HG03469 (cell line): ENCODE results near the gene PACC1.
A peak's percentile ranks its signal among the peaks of the same experiment; 100 is the strongest.

Source experiments
- ATAC-seq: cut with Tn5 transposase; IDR thresholded peaks from one replicate; pipeline ENCODE4 v1.9.1; 2021; ENCODE audit warnings: mild to moderate bottlenecking, moderate library complexity, moderate number of reproducible peaks; ENCODE audit not compliant: unreplicated experiment

PACC1 gene

DNA sequence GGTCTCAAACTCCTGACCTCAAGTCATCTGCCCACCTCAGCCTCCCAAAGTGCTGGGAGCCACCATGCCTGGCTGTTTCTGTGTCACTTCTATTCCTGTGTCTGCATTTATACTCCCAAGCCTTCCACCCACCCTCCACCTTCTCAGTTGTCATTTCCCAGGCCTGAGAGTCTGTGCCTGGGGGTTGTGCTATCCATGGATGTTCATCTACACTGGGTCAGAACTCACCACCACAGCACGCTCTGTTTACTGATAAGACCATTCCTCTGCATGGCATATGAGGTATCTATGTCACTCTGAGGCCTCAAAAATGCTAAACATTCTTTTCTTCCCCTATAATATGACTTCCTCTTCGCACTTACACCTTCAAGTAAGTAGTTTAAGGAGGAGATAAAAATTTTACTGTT is 24.1 kb upstream of the PACC1 start:
- no peak for ATAC-seq

DNA sequence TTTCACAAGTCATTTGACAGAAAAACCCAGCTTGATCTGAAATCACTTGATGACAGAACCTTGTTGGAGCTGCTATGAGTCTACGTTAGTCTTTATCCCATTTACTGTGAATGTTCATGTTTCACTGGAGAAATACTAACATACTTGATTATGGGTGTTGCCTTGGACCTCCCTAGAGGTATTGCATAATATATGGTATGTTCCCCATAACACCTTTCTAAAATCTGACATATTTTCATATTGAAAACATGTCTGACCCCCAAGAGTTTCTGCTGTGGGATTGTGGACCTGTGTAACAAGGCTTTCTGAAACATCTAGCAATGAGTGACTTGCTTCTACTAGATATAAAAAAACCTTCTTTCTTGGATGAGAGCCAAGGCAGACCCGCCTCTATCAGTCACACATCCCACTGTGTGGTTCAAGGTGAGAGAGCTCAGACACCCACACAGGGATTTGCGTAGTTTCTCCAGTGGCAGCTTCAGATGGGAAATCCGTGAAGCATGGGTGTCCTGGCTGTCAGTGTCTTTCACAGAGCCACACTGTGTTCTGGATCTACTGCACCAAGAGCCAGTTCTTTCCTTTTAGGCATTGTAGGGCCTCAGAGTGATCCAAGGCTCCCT is 22.6 kb upstream of the PACC1 start:
- no peak for ATAC-seq

DNA sequence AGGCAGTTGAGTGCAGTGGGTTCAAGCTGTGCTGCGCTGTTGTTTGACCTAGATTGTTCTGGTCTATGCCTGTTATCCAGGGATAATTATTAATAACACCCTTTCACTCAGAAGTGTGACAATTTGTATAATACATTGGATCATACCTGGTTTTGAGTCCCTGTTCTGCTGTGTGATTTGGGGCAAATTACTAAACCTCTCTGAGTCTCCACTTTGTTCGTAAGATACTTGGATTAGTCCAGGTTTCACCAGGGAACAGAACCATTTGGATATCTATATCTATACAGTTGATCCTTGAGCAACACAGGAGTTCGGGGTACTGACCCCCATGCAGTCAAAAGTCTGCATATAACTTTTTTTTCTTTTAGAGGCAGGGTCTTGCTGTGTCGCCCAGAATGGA is 20.3 kb upstream of the PACC1 start:
- ATAC-seq, result no peak

DNA sequence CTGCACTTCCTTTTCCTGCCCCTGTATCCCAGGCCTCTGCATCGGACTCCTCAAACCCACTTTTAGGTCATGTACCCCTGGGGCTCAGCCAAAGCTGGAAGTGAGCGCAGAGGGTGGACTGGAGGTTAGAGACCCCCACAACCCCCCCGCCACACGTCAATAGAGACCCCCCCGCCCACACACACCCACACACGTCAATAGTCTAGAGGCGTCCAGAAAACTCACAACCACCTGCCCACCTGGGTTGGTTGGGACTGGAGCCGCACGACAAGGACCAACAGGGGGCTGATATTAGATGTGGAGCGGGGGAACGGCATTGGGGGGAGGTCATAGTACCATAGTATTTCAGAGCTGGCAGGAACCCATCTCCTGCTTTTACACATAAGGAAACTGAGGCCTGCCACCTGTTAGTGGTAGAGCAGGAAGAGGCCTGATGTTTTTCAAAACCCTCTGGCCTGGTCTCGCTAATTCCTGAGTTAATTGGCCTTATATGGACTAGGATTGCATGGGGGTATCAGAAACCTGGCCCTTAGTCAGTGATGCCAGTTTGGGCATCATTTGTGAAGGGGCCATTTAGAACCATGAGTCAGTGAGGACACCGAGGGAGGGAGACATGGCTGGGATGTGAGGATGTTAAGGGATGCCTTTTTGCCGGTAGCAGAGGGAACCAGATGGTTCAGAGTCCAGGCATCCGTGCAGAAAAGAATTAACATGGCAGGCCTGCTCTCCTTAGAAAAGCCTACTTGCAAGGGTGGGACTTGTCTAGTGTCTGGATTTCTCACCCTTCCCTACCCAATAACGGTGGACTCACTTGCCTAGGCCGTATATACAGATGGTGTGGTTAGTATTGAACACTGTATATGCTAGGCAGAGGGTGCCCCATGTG is 19.1 kb upstream of the PACC1 start:
- no peak for ATAC-seq

DNA sequence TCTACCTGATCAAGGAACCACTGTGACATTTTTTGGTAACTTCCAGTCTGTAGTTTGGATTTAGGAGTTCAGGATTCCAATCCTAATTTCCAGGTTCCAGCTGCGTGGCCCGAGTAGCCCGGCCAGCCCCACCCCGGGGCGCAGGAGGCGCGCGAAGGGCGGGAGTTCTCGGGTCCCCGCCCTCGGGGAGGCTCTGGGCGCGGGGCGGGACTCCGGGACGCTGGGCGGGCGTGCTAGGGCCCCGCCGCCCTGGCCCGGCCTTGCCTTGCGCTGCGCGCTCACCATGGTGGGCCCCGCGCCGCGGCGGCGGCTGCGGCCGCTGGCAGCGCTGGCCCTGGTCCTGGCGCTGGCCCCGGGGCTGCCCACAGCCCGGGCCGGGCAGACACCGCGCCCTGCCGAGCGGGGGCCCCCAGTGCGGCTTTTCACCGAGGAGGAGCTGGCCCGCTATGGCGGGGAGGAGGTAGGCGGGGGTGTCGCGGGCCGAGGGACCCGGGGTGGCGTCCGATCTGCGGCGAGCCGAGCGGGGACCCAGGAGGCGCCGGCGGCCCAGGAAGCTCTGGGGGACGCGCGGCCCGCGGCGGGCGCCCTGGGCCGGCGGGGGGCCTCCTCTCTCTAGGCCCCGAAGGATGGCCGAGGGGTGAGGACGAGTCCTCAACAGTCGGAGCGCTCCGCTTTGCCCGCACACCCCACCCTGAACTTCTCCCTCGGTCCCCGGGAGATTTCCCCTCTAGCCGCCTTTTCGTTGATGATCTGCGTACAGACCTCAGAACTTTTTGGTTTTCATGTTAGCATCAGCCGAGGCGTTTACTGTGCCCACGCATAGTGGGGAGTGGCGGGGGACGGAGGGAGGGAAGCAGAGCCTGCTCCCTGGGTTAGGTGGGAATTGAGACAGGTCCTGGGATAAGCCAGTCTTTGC is 18.2 kb upstream of the PACC1 start, which contains the start of gene NENF:
NENF (plus strand) TSS at position 260 of the 916 bp plus-strand sequence; CDS start at position 284, 24 bp downstream.
- ATAC-seq, result peak; percentile 97

DNA sequence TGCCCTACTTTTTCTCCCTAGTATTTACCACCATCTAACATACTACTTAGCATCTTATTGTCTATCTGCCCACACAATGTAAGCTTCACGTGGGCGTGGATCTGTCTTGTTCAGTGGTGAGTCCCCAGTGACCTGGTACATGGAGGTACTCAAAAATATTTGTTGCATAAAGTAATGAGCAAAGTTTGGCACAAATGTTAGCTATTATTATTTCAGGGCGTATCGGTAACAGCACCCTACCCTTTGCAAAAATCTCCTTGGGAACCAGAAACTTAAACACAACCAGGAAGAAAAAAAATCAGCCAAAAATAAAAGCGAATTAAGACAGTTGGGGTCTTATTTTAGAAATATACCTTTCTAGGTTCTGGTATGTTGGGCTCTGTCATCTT is 17.6 kb upstream of the PACC1 start:
- ATAC-seq, result no peak

DNA sequence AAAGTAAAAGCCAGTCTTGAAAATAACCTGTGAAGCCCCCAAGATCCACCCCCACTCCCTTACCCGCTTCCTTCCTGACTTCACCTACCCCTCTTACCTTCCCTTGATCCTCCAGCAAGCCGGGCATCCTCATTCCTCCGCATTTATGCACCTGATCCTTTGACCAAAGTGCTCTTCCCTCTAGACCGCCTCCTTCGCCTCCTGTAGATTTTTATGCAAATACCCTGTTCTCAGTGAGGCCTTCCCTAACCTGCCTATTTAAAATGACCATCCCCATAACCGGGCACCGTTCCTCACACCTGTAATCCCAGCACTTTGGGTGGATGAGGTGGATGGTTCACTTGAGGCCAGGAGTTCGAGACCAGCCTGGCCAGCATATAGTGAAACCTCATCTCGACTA is 17.0 kb upstream of the PACC1 start:
- ATAC-seq, result no peak

DNA sequence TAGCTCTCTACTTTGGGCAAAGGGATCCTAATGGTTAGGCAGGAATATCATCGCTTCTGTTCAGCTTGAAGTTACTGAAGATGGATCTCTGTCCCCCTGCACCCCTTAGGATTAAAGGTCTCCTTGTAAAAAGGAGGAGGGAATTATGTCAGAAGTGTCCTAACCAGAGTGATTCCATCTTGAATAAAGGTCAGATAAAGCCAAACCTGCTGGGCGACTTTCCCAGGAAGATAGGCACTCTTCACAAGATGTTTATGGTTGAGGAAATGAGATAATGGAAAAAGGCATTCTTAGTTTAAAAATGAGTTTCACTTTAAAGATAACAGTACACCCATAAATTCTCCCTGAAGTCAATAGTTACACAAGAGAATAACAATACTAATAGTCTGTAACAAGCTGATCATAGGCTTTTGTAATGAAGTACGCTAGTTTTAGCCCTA is 16.3 kb upstream of the PACC1 start:
- ATAC-seq, result no peak

DNA sequence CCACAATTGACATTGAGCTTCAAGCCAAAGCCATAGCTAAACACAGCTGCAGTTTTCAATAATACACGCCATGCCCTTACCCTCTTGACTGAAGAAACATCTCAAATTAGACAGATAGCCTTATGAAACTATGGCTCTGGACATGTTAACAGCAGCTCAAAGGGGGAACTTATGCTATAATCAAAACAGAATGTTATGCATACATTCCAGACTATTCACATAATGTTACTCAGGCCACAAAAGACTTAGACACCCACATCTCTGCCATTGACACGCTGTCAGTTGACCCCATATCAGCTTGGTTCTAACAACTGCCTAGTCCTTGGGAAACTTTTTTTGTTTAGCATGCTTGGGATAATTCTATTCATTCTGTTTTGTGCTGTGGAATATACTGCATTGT is 15.7 kb upstream of the PACC1 start:
- no peak for ATAC-seq

DNA sequence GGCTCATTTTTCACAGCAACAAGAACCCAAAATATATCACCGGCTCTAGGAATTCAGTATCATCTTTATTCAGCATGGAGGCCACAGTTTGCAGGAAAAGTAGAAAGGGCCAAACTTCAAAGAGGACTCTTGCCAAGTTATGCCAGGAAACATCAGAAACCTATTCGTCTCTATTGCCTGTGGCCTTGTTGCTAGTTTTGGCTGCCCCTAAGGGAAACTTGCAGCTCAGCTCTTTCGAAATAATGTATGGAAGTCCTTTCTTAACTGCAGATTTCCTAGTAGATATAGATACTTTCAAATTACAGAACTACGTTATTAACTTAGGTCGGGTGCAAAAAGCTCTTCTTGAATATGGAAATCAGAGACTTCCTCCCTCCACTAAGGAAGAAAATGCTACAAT is 13.8 kb upstream of the PACC1 start:
- no peak for ATAC-seq

DNA sequence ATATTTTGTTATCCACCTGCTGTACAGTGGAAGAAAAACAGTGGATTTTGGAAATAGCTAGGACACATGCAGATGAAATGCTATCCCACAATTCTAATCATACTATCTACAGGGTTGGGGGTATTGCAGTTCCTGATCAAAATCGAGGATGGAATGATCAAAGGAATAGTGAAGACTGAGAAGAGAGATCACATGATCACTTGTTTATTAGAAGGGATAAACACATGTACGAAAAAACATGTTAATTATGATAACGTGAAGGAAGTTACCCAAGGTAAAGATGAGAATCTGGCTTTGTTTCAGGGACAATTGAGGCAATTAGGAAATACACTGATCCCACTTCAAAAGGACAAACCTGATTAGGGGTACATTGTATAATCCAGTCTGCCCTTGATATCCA is 9.2 kb upstream of the PACC1 start:
- ATAC-seq, result no peak

DNA sequence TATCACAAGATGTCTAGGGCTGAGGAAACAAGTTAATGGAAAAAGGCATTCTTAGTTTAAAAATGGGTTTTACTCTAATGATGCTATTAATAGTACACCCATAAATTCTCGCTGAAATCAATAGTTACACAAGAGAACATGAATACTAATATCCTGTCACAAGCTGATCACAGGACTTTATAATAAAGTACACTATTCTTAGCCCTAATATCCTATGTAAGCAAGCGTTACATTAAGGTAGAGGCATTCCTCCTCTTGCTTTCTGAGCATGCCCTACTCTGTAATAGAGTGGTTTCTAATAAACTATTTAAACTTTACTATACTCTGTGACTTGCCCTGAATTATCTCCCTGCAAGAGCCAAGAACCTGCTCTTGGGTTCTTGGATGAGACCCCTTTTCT is 6.5 kb upstream of the PACC1 start:
- ATAC-seq, result no peak

DNA sequence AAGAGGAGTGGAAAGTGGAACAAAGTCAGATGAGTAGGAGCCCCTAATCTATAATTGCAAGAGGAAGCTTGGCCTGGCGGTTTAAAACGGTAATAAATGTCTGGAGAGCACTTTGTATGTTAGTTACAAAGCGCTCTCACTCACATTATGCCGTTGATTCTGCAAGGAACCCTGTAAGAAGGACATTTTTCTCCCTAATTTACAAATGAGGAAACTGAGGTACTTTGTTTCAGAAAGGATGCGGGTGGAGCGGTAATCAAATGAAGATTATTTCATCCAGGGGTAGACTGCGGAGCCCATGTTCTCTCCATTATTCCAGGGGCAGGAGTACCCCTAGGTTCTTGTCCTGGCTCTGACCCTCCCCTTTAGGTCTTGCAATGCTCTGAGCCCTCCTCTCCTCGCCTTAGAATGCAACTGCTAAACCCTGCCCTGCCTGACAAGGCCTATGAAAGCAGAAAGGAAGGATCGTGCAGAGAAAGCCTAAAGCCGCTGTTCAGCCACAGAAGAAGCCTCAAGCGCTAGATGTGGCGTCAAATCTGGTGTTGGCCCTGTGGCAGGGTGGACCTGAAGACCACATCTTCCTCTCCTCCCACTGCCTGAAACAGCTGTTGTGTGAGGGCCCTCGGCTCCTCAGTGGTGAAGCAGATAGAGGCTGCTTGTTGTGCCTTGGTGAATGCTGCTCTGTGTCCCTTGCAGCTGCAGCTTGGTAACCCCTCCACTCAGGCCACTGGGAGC is 588 bp upstream of the PACC1 start:
- ATAC-seq, result no peak

DNA sequence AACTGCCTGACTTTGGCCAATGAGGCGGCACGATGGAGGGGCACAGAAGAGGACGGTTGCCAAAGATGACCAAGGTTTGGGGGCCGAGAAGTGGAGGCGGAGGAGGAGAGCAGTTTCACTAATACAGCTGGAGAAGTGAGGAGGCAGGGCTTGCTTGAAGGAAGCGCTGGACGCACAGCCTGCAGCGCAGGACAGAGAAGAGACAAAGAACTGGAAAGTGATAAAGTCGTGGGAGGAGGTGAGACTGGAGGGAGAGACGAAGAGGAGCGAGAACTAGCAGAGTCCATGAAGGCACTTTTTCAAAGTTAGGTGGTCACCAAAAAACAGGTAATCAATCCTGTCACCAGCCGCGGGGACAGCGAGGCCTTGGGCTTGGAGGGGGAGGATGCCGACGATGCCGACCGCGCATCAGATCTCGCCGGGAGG is 771 bp downstream of the PACC1 start:
- no peak for ATAC-seq

DNA sequence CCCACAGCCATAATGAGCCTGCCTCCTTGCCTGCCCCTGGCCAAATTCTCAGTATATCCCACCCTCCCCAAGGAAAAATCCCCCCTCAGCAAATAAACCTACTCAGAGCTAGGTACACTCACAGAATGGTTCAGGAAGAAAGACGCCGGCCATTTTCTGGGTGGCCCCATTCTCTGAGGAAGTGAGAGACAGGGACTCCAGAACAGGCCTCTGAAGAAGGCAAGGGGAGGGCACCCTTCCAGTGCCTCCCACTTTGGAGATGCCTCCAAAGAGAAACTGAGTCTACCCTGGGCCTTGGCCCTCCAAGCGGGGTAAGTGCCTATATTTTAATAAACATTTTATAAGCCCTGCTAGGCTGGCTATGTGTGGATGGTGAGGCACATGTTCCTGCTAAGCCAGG is 2.3 kb downstream of the PACC1 start:
- ATAC-seq, result no peak

DNA sequence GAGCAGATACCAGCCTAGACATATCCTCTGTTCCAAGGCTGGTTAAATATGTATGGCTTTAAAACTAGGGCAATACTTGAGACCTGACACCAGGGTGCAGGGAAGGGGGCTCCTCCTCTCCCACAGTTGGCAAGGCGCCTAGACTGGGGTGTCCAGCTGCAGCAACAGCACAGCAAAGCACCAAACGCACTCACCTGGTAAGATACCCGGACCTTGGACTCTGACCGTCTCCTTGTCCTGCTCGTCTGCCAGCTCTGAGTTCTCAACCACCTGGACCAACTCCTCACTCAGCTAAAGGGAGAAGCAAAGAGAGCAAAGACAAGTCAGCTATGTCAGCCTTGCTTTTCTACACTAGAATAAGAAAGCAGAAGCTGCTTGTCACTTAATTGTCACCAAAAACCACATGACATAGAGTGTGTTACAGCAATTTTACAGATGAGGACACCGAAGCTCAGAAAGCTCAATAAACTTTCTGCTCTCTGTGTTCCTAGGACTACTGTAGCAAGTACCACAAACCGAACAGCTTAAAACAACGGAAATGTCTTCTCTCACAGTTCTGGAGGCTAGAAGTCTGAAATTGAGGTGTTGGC is 4.4 kb downstream of the PACC1 start:
- ATAC-seq, result no peak

DNA sequence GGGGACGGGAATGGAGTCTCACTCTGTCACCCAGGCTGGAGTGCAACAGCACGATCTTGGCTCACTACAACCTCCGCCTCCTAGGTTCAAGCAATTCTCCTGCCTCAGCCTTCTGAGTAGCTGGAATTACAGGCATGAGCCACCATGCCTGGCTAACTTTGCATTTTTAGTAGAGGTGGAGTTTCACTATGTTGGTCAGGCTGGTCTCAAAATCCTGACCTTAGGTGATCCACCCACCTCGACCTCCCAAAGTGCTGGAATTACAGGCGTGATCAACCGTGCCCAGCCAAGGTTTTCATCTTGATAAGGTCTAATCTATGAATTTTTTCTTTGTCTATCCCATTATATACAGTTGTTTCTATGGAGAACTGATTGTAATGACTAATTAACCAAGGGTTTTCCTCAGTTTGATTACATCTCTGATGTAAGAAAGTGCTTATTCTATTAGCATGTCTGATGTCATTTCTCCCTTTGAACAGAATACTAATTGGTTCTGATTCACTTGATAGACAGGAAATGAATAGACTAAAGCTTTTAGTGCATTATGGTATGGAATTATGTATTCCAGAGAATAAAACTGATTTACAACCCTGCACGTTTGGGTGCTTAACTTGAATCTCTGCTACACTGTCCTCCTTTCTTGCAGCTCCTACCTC is 11.9 kb downstream of the PACC1 start:
- no peak for ATAC-seq

DNA sequence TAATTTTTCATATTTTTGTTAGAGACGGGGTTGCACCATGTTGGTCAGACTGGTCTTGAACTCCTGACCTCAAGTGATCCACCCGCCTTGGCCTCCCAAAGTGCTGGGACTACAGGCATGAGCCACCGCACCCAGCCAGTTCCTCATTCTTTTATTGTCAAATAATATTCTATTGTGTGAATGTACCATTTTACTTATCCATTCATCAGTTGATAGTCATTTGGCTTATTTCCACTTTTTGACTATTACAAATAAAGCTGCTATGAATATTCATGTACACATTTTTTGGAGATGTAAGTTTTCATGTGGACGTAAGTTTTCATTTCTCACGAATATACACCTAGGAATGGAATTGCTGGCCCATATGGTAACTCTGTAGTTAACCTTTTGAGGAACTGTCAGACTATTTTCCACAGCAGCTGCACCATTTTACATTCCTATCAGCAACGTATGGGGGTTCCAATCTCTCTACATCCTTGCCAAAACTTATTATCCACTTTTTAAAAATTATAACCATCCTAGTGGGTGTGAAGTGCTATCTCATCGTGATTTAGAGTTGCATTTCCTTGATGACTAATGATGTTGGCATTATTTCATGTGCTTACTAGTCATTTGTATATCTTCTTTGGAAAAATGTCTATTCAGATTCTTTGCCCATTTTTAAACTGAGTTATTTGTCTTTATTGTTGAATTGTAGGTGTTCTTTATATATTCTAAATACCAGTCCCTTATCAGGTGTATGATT is 12.7 kb downstream of the PACC1 start:
- no peak for ATAC-seq

DNA sequence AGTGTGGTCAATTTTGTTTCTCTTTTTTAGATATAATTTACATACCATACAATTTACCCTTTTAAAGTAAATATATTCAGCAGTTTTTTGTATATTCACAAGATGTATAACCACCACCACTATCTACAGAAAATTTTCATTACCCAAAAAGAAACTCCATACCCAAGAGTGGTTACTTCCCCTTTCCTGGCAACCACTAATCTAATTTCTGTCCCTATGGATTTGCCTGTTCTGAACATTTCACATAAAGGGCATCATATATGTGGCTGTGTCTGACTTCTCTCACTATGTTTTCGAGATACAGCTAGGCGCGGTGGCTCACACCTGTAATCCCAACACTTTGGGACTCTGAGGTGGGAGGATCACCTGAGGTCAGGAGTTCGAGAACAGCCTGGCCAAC is 13.6 kb downstream of the PACC1 start:
- ATAC-seq, result no peak
